Left cardiac atrium (tissue), 4 donors: ENCODE results near the gene QRICH1. TPM values are rescaled to one million over a fixed set of nuclear protein-coding genes. Genes with fewer than 3 reads are reported as not detected.

ENCODE experiments used
- ATAC-seq, 2 donors: fragments of 200-7000 bp; cut with Tn5 transposase; one replicate each; pipeline ENCODE4 v1.9.1; 2020; ENCODE audit warnings: mild to moderate bottlenecking in 2 of 2, moderate library complexity in 2 of 2
- DNase-seq: peaks from one replicate; pipeline ENCODE4 v3.0.0-alpha.2; 2020
- intact Hi-C, 2 donors: fragments of 100-400 bp; cut with DNase I; formaldehyde crosslinking; loops; one replicate each; pipeline versions ENCODE4 v1.14.1 to v1.15.1; 2022 to 2023
- total RNA-seq, 2 donors: library from RNA; stranded (reverse); fragmentation: NEBNext Ultra II Directional; extraction: Animal tissue kit (Norgen Biotek cat#: 25700); gene quantifications; one replicate each; pipeline ENCODE4 v1.2.1, GENCODE V29; 2021
- donor health status: DM: no; HTN: yes; CAD: no.
- donor health status: DM: no; HTN: yes; CAD: no; lungs with severe emphysema.
- donor health status: DM: yes; HTN: yes; CAD: no.
- donor health status: Dilated cardiomyopathy.

The QRICH1 gene
- total RNA-seq, 2 donors from 2014 or later, result 50.4 to 59.9 TPM

DNA sequence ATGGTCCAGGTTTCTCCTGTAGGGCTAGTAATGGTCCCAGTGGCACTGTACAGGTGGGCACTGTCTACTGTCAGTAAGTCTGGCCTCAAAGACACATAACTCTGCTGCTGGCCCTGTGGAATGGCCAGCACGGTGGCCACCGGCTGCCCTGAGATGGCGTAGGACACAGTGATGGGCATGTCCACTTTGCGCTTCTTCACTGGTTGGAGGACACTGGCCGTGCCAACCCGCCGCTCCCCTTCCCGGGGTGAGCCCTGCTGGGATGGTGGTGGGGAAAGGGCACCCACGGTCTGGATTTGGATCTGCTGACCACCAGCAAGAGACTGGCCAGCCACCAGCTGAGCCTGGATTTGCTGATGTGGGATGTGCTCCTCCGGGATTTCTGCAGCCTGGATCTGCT lies 36.6 kb downstream of the QRICH1 start:
- ATAC-seq, result no peak

DNA sequence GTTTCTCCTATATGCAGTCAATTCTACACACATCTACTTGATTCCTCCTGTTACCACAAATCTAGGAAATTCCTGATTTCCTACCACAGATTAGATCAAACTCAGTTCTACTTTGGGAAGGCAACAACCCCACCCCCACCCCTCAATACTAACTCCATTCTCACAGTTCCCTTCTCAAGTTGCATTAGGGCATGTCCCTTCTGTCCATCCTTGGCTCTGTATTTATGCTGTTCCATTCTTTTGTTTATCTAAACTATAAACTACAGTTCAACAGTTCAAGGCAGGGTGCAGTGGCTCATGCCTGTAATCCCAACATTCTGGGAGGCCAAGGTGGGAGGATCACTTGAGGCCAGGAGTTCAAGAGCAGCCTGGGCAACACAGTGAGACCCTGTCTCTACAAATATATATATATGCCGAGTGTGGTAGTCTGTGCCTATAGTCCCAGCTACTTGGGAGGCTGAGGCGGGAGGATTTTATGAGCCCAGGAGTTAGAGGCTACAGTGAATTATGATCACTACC lies 39.5 kb downstream of the QRICH1 start:
- ATAC-seq (no peak), DNase-seq (no peak)
- intact Hi-C loops, result no loop called here

More for the DNA sequence above, 36.6 kb downstream of the QRICH1 start:
- intact Hi-C loops, result no loop called here
- no peak for DNase-seq

DNA sequence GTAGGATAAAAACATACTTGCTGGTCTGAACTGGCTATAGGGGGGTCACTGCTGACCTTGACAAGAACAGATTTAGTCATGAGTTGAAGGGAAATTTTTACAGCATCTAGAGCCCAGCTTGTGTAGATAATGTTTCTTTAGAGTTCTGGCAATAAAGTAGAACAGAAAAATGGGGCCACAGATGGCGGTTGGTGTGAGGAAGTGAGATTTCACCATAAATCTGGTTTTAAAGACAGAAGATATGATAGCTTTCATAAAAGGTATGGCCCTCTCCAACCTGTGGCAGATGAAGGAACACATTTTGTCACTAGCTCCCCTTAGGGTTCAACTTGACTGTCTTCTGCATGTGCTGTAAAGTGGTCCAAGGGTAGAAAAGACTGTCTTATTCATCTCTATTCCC lies 40.3 kb downstream of the QRICH1 start:
- intact Hi-C loops, result no loop called here
- no peak for DNase-seq
- no peak for ATAC-seq

DNA sequence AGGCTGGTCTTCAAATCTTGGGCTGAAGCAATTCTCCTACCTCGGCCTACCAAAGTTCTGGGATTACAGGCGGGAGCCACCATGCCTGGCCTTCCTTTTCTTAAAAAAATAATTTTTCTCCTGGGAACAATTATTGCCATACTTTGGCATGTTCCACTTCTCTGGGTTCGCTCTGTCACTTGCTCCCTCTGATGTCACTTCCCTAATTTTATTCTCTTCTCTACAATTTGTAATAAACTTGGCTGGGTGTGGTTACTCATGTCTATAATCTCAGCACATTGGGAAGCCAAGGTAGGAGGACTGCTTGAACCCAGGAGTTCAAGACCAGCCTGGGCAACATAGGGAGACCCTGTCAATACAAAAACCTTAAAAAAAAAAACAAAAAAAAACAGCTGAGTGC lies 58.6 kb downstream of the QRICH1 start:
- no peak for ATAC-seq
- no peak for DNase-seq
- intact Hi-C loops, result no loop called here

DNA sequence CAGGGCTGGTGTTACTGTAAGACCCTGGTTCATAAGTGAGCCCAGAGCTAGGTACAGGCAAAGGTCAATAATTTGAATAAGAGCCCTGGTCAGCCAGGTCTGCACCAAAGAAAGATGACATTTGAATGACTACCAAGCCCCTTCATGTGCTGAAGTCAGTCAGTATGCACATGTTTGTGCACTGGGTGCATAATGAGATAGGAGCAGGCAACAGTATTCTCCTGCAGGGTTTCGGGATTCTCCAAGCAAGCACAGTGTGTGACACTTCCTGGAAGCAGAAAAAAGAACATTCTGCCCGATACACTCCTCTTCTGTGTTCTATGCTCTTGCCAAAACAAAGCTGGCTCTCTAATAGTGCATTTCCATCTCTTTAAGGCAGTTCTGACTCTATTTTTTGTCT lies 59.2 kb downstream of the QRICH1 start:
- ATAC-seq, result no peak
- intact Hi-C loops, result no loop called here
- DNase-seq, result no peak

DNA sequence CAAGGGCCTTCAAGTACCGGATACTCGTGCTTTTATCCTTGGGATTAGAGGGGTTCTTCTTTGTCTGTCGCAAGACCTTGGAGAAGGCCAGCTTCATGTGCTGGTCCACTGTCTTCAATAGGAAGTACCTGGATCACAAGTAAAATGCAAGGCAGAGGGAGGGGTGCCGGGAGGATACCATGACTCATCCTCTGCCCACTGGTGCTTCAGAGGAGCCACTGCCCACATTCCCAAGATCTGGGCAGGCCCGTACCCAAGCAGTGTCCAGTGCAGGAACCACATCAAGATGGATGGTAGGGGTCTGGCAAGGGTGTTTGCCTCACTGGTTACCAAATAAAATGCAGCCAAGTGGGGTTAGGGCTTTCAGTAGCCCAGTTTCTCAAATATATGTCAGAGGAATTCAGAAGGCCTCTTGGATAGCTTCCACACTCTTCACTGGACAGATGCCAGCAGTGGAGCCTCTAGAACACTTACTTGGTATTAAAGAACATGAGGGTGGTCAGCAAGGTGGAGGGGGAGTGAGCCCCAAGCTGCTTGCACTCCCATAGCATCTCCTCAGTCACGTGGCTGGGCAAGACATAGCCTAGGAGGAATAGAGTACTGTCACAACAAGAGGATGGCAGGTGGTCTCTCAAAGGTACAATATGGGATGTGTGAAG lies 61.1 kb downstream of the QRICH1 start:
- intact Hi-C loops, result no loop called here
- DNase-seq (no peak), ATAC-seq (peak in 1 of 2 donors; percentile 5)

DNA sequence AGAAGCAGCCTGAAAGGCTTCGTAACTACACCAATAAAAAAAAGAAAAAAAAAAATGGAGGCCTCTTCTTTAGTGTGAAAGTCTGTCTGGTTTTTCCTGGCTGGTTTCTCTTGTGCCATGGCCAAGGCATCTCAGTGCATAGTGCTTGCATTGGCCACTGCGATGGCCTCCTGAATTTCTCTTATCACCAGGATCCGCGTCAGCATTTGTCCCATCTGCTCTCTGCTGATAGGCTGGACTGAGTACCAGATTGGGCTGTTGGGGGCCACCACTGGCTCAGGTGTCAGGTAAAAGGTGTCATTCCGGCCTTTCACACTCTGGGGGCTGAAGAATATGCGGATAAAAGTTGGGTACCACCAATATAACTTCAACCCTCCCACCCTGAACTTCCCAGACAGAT lies 63.5 kb downstream of the QRICH1 start:
- intact Hi-C loops, result no loop called here
- DNase-seq (no peak), ATAC-seq (no peak)

DNA sequence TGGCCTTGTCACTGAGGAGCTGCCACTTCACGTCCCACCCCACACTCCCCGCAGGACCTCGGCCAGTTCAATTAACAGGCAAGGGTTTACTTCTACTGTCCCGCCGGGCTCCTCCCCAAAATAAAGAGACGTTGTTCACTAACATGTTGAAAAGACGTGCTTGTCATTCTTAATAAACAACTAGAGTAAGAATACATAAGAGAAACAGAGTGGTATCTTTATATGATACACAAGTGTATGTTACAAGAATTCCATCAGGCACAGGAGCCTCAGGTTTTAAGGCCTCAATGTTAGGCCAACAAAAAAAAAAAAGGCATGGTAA lies 64.3 kb downstream of the QRICH1 start:
- ATAC-seq (no peak), DNase-seq (no peak)
- intact Hi-C loops, result no loop called here

DNA sequence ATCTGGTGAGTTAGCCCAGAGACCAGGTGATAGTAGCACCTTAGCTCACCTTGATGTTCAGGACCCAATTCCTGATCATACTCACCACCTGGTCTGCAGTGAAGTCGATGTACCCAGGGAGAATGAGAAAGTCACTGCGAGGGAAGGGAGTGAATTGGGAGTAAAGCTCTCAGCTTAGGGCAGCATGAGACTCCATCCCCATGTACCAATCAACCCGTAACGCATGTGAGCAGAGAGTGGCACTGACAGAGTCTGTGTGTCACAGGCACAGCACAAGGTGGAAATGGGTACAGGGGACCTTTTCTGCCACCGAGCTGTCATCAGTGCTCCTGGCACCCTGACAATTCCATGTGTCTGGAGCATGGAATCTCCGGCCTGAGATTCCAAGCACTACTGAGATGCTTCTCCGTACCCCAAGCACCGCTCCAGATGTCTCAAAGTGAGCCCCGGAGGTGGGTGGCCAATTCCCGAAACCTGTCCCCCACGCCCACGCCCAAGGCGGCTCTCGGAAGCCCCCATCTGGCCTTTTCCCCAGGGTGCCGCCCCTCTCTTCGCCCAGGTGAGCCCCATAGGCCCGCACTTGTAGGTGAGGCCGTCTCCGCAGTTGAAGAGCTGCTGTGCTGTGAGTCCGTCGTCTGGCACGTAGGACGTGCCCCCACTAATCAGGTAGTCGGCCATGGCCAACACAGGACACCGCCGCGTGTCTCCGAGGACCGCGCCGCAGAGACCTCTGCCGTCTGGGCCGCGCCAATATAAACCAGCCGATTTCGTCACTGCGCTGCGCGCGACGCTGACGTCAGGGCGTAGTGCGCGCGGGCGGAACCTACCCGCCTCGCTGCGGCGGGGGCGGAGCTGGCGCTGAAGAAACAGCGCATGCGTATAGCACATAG lies 65.0 kb downstream of the QRICH1 start, which contains the start of gene IMPDH2:
Gene IMPDH2, minus strand, starts transcription at position 726 of the 890 bp plus-strand sequence. Its CDS starts 48 bp downstream, at position 678.
- ATAC-seq (peak; percentile 92 to 97), DNase-seq (peak; percentile 95)
- intact Hi-C loops, result no loop called here

DNA sequence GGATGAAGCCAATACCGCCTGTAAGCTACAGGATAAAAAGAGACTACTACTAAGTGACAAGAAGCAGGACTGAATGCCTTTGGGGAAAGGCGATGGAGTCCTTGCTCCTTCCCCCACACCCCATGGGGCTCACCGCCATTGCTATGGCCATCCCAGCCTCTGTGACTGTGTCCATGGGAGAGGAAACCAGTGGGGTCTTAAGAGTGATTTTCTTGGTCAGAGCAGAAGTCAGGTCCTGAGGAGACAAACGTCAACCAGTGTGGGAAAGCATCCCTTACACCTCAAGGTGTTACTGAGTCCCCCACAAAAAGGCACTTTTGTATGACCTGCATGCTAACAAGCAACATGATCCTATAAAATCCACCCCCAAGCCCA lies 65.6 kb downstream of the QRICH1 start:
- no peak for ATAC-seq
- DNase-seq, result no peak
- intact Hi-C loops, result no loop called here

DNA sequence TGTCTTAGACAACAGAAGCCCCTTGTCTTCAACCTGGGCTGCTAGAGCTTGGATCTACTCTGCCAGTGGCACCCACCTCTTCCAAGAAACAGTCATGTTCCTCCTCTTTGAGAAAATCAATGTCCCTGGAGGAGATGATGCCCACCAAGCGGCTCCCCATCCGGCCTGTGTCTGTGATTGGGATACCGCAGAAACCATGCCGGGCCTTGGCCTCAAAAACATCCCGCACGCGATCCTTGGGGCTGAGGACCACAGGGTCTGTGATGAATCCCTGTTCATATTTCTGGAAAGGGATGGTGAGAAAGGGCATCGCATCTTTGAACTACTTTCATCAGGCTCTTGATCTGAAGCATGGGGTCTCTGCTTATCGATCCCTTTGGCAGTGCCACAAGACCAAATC lies 66.2 kb downstream of the QRICH1 start:
- DNase-seq (no peak), ATAC-seq (no peak)
- intact Hi-C loops, result no loop called here

DNA sequence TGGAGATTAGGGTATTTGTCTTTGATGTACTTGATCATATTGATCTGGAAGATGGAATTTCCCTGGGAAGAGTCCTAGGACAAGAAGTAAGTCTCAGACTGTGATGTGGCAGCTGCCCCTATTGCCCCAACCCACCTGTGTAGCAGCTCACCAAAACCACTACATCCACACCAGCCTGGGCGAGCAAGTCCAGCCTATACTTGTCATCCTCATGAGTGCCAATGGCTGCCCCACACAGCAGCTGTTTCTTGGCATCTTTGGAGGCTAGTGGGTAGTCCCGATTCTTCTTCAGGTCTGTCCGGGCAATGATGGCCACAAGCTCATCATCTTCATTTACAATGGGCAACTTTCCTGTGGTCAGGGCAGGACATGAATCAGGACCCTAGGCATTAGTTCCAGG lies 67.3 kb downstream of the QRICH1 start:
- intact Hi-C loops, result no loop called here
- DNase-seq (no peak), ATAC-seq (no peak)

DNA sequence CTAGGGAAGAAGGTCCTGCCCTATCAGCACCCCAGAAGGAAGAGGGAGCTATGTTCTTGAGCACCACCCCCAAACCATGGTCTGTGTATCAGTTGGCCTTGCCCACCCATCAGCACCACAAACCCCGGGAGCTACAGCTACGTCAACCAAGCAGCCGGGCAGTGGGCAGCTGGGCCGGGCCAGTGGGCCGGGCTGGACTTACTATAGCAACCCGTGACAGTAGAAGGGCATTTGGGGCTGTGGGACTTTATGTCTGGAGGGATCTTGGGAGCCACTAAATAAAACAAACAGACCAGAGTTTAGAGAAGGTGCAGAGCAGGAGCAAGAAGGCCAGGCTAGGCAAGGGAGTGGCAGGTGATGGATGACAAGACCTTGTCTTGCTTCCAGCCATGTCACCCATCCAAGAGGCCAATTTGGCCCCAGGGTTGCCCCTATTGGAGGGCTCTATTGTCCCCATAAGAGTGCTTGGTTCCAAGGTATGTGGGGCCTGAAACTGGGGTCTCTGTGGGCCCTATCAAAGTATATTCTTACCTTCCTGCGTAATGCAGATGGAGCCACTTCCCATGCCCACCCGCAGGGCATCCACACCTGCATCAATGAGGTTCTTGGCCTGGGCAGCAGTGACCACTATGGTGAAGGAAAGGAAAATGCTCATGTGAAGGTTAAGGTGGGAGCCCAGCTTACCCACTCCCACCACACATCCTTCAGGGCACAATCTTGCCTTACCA lies 67.9 kb downstream of the QRICH1 start:
- no peak for DNase-seq
- no peak for ATAC-seq
- intact Hi-C loops, result no loop called here

DNA sequence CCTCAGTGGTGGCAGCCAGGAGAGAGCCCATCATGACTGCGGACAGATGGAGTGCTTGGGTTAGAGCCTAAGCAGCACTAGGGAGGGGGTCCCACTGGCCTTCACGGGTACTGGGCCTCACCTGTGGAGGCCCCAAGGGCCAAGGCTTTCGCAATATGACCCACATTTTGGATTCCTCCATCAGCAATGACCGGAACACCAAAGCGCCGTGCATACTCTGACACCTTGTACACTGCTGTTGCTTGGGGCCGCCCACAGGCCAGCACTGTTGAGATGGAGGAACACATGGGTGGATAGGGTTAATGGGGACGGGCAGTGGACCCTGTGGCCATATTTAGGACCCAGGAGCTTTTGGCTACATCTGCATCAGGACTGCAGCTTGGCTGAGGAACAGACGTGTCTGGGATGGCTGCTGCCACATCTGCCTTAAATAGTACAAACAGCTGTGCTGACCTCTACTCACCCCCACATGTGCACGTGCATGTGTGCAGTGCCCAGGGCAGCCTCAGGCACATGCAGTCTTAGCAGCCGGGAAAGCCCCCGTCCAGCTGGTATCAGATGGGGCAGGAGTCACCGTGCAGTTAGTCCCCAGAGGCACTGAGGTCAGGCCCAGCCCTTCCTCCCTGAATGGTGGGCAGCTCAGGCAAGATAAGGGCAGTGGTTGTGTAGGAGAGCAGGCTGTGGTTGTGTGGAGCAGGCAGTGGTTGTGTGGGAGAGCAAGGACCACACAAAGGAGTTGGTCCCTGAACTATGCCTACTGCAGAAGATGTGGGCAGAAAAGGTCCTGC lies 68.7 kb downstream of the QRICH1 start:
- no peak for DNase-seq
- intact Hi-C loops, result no loop called here
- ATAC-seq, result no peak

DNA sequence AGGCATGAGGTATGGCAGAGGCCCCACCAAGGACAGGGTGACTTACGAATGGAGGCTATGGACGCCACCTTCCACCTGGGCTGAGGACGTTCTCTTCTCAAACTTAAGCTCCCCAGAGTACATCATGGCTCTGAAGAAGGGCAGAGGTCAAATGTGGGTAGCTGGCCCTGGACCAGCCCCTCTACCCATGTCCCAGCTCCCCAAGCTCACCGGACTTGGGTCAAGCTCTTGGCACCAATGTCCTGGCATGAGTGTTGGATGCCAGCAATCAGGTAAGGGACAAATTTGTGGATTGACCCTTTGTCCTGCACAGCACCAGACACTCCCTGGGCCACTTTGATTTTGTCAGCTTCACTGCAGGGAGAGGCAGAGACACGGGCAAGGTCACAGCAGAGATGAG lies 69.4 kb downstream of the QRICH1 start:
- ATAC-seq, result no peak
- intact Hi-C loops, result no loop called here
- no peak for DNase-seq

DNA sequence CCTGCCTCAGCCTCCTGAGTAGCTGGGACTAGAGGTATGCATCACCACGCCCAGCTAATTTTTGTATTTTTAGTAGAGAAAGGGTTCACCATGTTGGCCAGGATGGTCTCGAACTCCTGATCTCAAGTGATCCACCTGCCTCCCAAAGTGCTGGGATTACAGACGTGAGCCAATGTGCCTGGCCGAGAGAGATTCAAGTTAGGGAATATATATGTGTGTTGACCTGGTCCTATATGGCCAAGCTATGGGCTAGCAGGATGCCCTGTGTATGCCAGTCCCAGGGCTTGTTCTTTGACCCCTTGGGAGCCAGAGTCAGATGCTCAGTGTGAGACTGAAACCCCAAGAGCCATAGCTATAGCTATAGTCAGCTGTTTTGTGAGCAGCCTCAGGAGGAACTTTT lies 70.1 kb downstream of the QRICH1 start:
- intact Hi-C loops, result no loop called here
- DNase-seq (no peak), ATAC-seq (no peak)

DNA sequence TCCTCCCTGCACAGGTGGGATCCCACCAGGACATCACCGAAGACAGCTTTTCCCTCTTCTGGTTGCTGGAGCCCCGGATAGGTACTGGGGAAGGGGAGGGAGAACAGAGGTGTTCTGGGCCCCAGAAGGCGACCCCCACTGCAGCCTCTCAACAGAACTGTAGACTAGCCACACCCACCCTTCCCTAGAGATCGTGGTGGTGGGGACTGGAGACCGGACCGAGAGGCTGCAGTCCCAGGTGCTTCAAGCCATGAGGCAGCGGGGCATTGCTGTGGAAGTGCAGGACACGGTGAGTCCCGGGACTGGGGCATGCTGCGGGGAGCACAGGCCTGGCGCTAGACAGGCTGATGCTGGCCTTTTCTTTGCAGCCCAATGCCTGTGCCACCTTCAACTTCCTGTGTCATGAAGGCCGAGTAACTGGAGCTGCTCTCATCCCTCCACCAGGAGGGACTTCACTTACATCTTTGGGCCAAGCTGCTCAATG lies 71.1 kb downstream of the QRICH1 start:
- intact Hi-C loops, result no loop called here
- DNase-seq (no peak), ATAC-seq (no peak)

DNA sequence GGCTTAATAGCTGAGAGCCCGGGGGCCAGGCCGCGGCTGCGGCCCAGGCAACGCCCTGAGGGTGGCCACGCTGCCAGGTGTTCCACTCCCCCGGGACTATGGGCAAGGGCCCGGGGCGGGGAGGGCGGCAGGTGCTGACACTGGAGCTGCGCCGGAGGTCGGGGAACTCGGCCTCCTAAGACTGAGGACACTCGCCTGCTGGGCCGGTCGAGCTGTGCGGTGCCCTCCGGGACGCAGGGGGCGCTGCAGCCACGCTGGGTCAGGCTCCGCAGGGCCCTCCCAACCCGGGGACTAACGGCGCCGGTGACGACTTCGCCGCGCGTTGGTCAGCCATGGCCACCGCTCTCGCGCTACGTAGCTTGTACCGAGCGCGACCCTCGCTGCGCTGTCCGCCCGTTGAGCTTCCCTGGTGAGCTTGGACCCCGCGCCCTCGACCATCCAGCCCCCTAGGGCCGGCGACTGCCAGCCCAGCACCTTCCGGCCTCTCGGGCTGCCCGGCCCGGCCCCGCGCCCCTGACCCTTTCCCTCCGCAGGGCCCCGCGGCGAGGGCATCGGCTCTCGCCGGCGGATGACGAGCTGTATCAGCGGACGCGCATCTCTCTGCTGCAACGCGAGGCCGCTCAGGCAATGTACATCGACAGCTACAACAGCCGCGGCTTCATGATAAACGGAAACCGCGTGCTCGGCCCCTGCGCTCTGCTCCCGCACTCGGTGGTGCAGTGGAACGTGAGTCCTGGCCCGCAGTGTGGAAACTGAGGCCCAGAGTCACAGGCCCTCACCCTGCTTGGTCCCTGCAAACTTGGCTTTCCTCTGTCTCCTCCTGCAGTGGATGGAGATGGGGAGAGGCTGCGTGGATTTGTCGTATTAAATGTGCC lies 71.8 kb downstream of the QRICH1 start, which contains the start of gene NDUFAF3:
Gene NDUFAF3, plus strand, starts transcription at position 309 of the 875 bp plus-strand sequence. Its CDS starts 24 bp downstream, at position 333.
- intact Hi-C loops, result no loop called here
- peak; percentile 87 for ATAC-seq

More for the DNA sequence above, 71.8 kb downstream of the QRICH1 start, which contains the start of gene NDUFAF3:
- peak; percentile 93 for DNase-seq
